HEK293T (cell line): ENCODE results near the gene RAB40B.

Experiments
- CTCF ChIA-PET: fragments of 350-600 bp; formaldehyde crosslinking; extraction: SDS; loops from one replicate; lab custom pipeline; 2021; ENCODE audit warnings: antibody characterized with exemption, inconsistent platforms; lab: Yijun Ruan, JAX
- POLR2A ChIA-PET: fragments of 350-600 bp; formaldehyde crosslinking; extraction: SDS; loops from one replicate; lab custom pipeline; 2020; ENCODE audit warnings: antibody characterized with exemption, inconsistent platforms; lab: Yijun Ruan, JAX
- DNase-seq: peaks from one replicate; pipeline ENCODE4 v3.0.0; 2012; ENCODE audit warnings: mixed read lengths; ENCODE audit errors: extremely low spot score
- ARNT ChIP-seq: fragments of 450-650 bp; IDR thresholded peaks from 2 replicates; pipeline ENCODE4 v1.6.1; 2017; ENCODE audit warnings: mild to moderate bottlenecking
- BHLHE40 ChIP-seq: fragments of 450-650 bp; IDR thresholded peaks from 2 replicates; pipeline ENCODE4 v1.6.1; 2016; ENCODE audit warnings: mild to moderate bottlenecking, moderate library complexity, borderline replicate concordance
- CTBP1 ChIP-seq: fragments of 450-650 bp; IDR thresholded peaks from 2 replicates; pipeline ENCODE4 v1.6.1; 2016; ENCODE audit warnings: borderline replicate concordance
- ELF4 ChIP-seq: fragments of 450-650 bp; IDR thresholded peaks from 2 replicates; pipeline ENCODE4 v1.6.1; 2017; ENCODE audit warnings: antibody characterized with exemption
- FOXA1 ChIP-seq: fragments of 450-650 bp; IDR thresholded peaks from 2 replicates; pipeline ENCODE4 v1.6.1; 2016; ENCODE audit warnings: mild to moderate bottlenecking
- FOXK2 ChIP-seq: fragments of 450-650 bp; IDR thresholded peaks from 2 replicates; pipeline ENCODE4 v1.6.1; 2016; ENCODE audit warnings: mild to moderate bottlenecking
- FOXM1 ChIP-seq: fragments of 450-650 bp; IDR thresholded peaks from 2 replicates; pipeline ENCODE4 v1.6.1; 2017; ENCODE audit warnings: mild to moderate bottlenecking, borderline replicate concordance
- HDGF ChIP-seq: fragments of 450-650 bp; IDR thresholded peaks from 2 replicates; pipeline ENCODE4 v1.6.1; 2017; ENCODE audit warnings: antibody characterized with exemption, borderline replicate concordance
- L3MBTL2 ChIP-seq: fragments of 450-650 bp; conservative IDR thresholded peaks from 2 replicates; pipeline ENCODE4 v1.6.1; 2016; ENCODE audit warnings: mild to moderate bottlenecking
- LEF1 ChIP-seq: fragments of 450-650 bp; IDR thresholded peaks from 2 replicates; pipeline ENCODE4 v1.6.1; 2017; ENCODE audit warnings: mild to moderate bottlenecking, borderline replicate concordance
- NFRKB ChIP-seq: fragments of 450-650 bp; IDR thresholded peaks from 2 replicates; pipeline ENCODE4 v1.6.1; 2016; ENCODE audit warnings: mild to moderate bottlenecking, moderate library complexity
- PKNOX1 ChIP-seq: fragments of 450-650 bp; IDR thresholded peaks from 2 replicates; pipeline ENCODE4 v1.6.1; 2016
- SP1 ChIP-seq: fragments of 450-650 bp; IDR thresholded peaks from 2 replicates; pipeline ENCODE4 v1.6.1; 2017
- SUZ12 ChIP-seq: fragments of 450-650 bp; IDR thresholded peaks from 2 replicates; pipeline ENCODE4 v1.6.1; 2016; ENCODE audit warnings: mild to moderate bottlenecking
- TARDBP ChIP-seq: fragments of 450-650 bp; IDR thresholded peaks from 2 replicates; pipeline ENCODE4 v1.6.1; 2016
- ZNF384 ChIP-seq: fragments of 450-650 bp; IDR thresholded peaks from 2 replicates; pipeline ENCODE4 v1.6.1; 2016

The RAB40B gene

GRCh38 chr17:82686366-82687324, 11.9 kb downstream of the RAB40B start:
- POLR2A ChIA-PET, result interaction anchor here (1.0 kb wide), 1 partner anchor 30 kb away, joined by 3 read pairs; the partner anchor contains the start of gene FN3KRP
- CTCF ChIA-PET, result no interaction called here

GRCh38 chr17:82685291-82685690, 13.2 kb downstream of the RAB40B start:
- no peak for DNase-seq
- TF ChIP-seq FOXM1 (no peak), ZNF384 (no peak), ELF4 (no peak), FOXK2 (no peak), BHLHE40 (no peak), NFRKB (no peak), TARDBP (no peak), FOXA1 (no peak), SP1 (no peak), CTBP1 (no peak), HDGF (no peak), L3MBTL2 (no peak), LEF1 (no peak), ARNT (no peak), PKNOX1 (no peak), SUZ12 (no peak)
- ChIA-PET POLR2A (no interaction called here), CTCF (no interaction called here)

More at GRCh38 chr17:82686366-82687324, 11.9 kb downstream of the RAB40B start:
- TF ChIP-seq SUZ12 (no peak), ARNT (no peak), PKNOX1 (no peak), L3MBTL2 (no peak), LEF1 (no peak)
- DNase-seq, result no peak

- no peak for TF ChIP-seq SUZ12
- TF ChIP-seq FOXK2, result no peak
- TF ChIP-seq SP1, result no peak
- no peak for TF ChIP-seq L3MBTL2
- TF ChIP-seq CTBP1, result no peak
- no peak for TF ChIP-seq PKNOX1
- no peak for TF ChIP-seq BHLHE40
- TF ChIP-seq HDGF, result no peak
- no peak for TF ChIP-seq FOXM1
- TF ChIP-seq LEF1, result no peak
- TF ChIP-seq FOXA1, result no peak
- TF ChIP-seq NFRKB, result no peak
- no peak for TF ChIP-seq ELF4
- TF ChIP-seq TARDBP, result no peak
- no peak for TF ChIP-seq ARNT
- TF ChIP-seq ZNF384, result no peak
- POLR2A ChIA-PET, result no interaction called here
- CTCF ChIA-PET, result no interaction called here
- no peak for DNase-seq
Measured at GRCh38 chr17:82684228-82684841, 14.2 kb downstream of the RAB40B start.

- ChIA-PET CTCF (no interaction called here), POLR2A (no interaction called here)
- DNase-seq, result no peak
- TF ChIP-seq ARNT (no peak), FOXM1 (no peak), NFRKB (no peak), SP1 (no peak), FOXK2 (no peak), L3MBTL2 (no peak)
Measured at GRCh38 chr17:82683534-82683933, 15.0 kb downstream of the RAB40B start.

GRCh38 chr17:82681547-82681946, 17.0 kb downstream of the RAB40B start:
- DNase-seq, result no peak
- ChIA-PET CTCF (no interaction called here), POLR2A (no interaction called here)
- no peak for TF ChIP-seq BHLHE40
- no peak for TF ChIP-seq ELF4
- no peak for TF ChIP-seq L3MBTL2
- no peak for TF ChIP-seq SUZ12
- TF ChIP-seq ARNT, result no peak
- TF ChIP-seq PKNOX1, result no peak
- TF ChIP-seq TARDBP, result no peak
- TF ChIP-seq SP1, result no peak
- TF ChIP-seq CTBP1, result no peak
- no peak for TF ChIP-seq HDGF
- TF ChIP-seq FOXM1, result no peak
- TF ChIP-seq NFRKB, result no peak
